Measurements from ENCODE around the gene CYBC1.

Gene CYBC1

GRCh38 chr17:82438401-82439193 lies 12.0 kb downstream of the CYBC1 start:
- no peaks in the 10 kb centered on the region for H3K9me3 ChIP-seq (ENCODE audit: insufficient read depth, low read depth, low read length)
- no CpG with 5 or more reads among the region's 26 CpGs for WGBS (ENCODE audit: extremely low coverage, insufficient coverage, insufficient read length)
- H3K36me3 ChIP-seq (ENCODE audit: control insufficient read depth in 1 of 2, insufficient read depth in 2 of 2, low read length in 2 of 2) = peaks cover 21 to 26% of the 10 kb centered on the region in 2 experiments
- peaks cover 5% of the 10 kb centered on the region in 2 experiments for H3K4me1 ChIP-seq (ENCODE audit: control insufficient read depth in 1 of 2, insufficient read depth in 2 of 2, low read length in 2 of 2)
- no peaks in the 10 kb centered on the region for H3K79me1 ChIP-seq (ENCODE audit: low read length)
- H3K9ac ChIP-seq (ENCODE audit: low read length) = no peak overlapping the region
- H2AFZ ChIP-seq (ENCODE audit: insufficient read depth, low read length, poor library complexity) = no peak overlapping the region
- no peak overlapping the region for H2BK12ac ChIP-seq (ENCODE audit: low read length)
- no peak overlapping the region for H3K18ac ChIP-seq (ENCODE audit: low read length)
- no peak overlapping the region for H4K91ac ChIP-seq (ENCODE audit: low read depth, low read length)
- H3K4ac ChIP-seq (ENCODE audit: low read depth, low read length) = no peak overlapping the region
- no peak overlapping the region for H3K4me3 ChIP-seq (ENCODE audit: low read depth, low read length)
- no peaks in the 10 kb centered on the region for H3K79me2 ChIP-seq (ENCODE audit: control insufficient read depth, insufficient read depth, low read length, poor library complexity)
- no peak overlapping the region for H4K8ac ChIP-seq (ENCODE audit: low read depth, low read length)
- no peak overlapping the region for H3K14ac ChIP-seq (ENCODE audit: low read length)
- H2BK5ac ChIP-seq (ENCODE audit: low read depth, low read length, poor library complexity) = no peak overlapping the region
- no peak overlapping the region for H2AK5ac ChIP-seq (ENCODE audit: low read length)
- H4K12ac ChIP-seq (ENCODE audit: low read depth, low read length) = no peak overlapping the region
- no peaks in the 10 kb centered on the region for H3K27me3 ChIP-seq (ENCODE audit: insufficient read depth, low read length)
- H2BK120ac ChIP-seq (ENCODE audit: insufficient read depth, low read length, poor library complexity) = no peak overlapping the region
- H3K23ac ChIP-seq (ENCODE audit: low read length) = no peak overlapping the region
- H3K4me2 ChIP-seq (ENCODE audit: low read length) = no peak overlapping the region
- no peak overlapping the region for H3K27ac ChIP-seq (ENCODE audit: low read depth, low read length)
- DNase-seq = no peak

GRCh38 chr17:82437325-82437668 lies 13.3 kb downstream of the CYBC1 start:
- Histone ChIP-seq H3K79me1 (ENCODE audit: low read length) (no peaks in the 10 kb centered on the region), H3K4me3 (ENCODE audit: low read depth, low read length) (no peak overlapping the region), H3K4ac (ENCODE audit: low read depth, low read length) (no peak overlapping the region), H3K9ac (ENCODE audit: low read length) (no peak overlapping the region), H3K9me3 (ENCODE audit: insufficient read depth, low read depth, low read length) (no peaks in the 10 kb centered on the region), H3K18ac (ENCODE audit: low read length) (no peak overlapping the region), H3K4me2 (ENCODE audit: low read length) (no peak overlapping the region), H2BK5ac (ENCODE audit: low read depth, low read length, poor library complexity) (no peak overlapping the region), H2AK5ac (ENCODE audit: low read length) (no peak overlapping the region), H4K91ac (ENCODE audit: low read depth, low read length) (no peak overlapping the region), H4K12ac (ENCODE audit: low read depth, low read length) (no peak overlapping the region), H2BK12ac (ENCODE audit: low read length) (no peak overlapping the region), H2AFZ (ENCODE audit: insufficient read depth, low read length, poor library complexity) (no peak overlapping the region), H3K23ac (ENCODE audit: low read length) (no peak overlapping the region), H3K36me3 (ENCODE audit: control insufficient read depth in 1 of 2, insufficient read depth in 2 of 2, low read length in 2 of 2) (peaks cover 8 to 14% of the 10 kb centered on the region in 2 experiments), H3K79me2 (ENCODE audit: control insufficient read depth, insufficient read depth, low read length, poor library complexity) (no peaks in the 10 kb centered on the region), H3K4me1 (ENCODE audit: control insufficient read depth in 1 of 2, insufficient read depth in 2 of 2, low read length in 2 of 2) (peaks cover 5% of the 10 kb centered on the region in 2 experiments), H2BK120ac (ENCODE audit: insufficient read depth, low read length, poor library complexity) (no peak overlapping the region), H3K27me3 (ENCODE audit: insufficient read depth, low read length) (no peaks in the 10 kb centered on the region), H3K14ac (ENCODE audit: low read length) (no peak overlapping the region), H4K8ac (ENCODE audit: low read depth, low read length) (no peak overlapping the region), H3K27ac (ENCODE audit: low read depth, low read length) (no peak overlapping the region)
- no peak for DNase-seq
- no CpG with 5 or more reads among the region's 18 CpGs for WGBS (ENCODE audit: extremely low coverage, insufficient coverage, insufficient read length)

GRCh38 chr17:82436601-82437324 lies 13.8 kb downstream of the CYBC1 start:
- Histone ChIP-seq H4K8ac (ENCODE audit: low read depth, low read length) (no peak overlapping the region), H3K79me1 (ENCODE audit: low read length) (no peaks in the 10 kb centered on the region), H3K4me1 (ENCODE audit: control insufficient read depth in 1 of 2, insufficient read depth in 2 of 2, low read length in 2 of 2) (peaks cover 5% of the 10 kb centered on the region in 2 experiments), H2BK120ac (ENCODE audit: insufficient read depth, low read length, poor library complexity) (no peak overlapping the region), H3K79me2 (ENCODE audit: control insufficient read depth, insufficient read depth, low read length, poor library complexity) (no peaks in the 10 kb centered on the region), H4K12ac (ENCODE audit: low read depth, low read length) (no peak overlapping the region), H3K18ac (ENCODE audit: low read length) (no peak overlapping the region), H4K91ac (ENCODE audit: low read depth, low read length) (no peak overlapping the region), H2BK5ac (ENCODE audit: low read depth, low read length, poor library complexity) (no peak overlapping the region), H3K36me3 (ENCODE audit: control insufficient read depth in 1 of 2, insufficient read depth in 2 of 2, low read length in 2 of 2) (peaks cover 6 to 9% of the 10 kb centered on the region in 2 experiments), H3K9me3 (ENCODE audit: insufficient read depth, low read depth, low read length) (peaks cover 3% of the 10 kb centered on the region), H3K4ac (ENCODE audit: low read depth, low read length) (no peak overlapping the region), H3K9ac (ENCODE audit: low read length) (no peak overlapping the region), H3K23ac (ENCODE audit: low read length) (no peak overlapping the region), H2BK12ac (ENCODE audit: low read length) (no peak overlapping the region), H2AFZ (ENCODE audit: insufficient read depth, low read length, poor library complexity) (no peak overlapping the region), H3K27ac (ENCODE audit: low read depth, low read length) (no peak overlapping the region), H2AK5ac (ENCODE audit: low read length) (no peak overlapping the region), H3K4me2 (ENCODE audit: low read length) (no peak overlapping the region), H3K14ac (ENCODE audit: low read length) (no peak overlapping the region), H3K4me3 (ENCODE audit: low read depth, low read length) (no peak overlapping the region), H3K27me3 (ENCODE audit: insufficient read depth, low read length) (no peaks in the 10 kb centered on the region)
- no peak for DNase-seq
- WGBS (ENCODE audit: extremely low coverage, insufficient coverage, insufficient read length) = no CpG with 5 or more reads among the region's 36 CpGs

GRCh38 chr17:82435601-82436583 lies 14.7 kb downstream of the CYBC1 start:
- Histone ChIP-seq H3K18ac (ENCODE audit: low read length) (no peak overlapping the region), H2BK5ac (ENCODE audit: low read depth, low read length, poor library complexity) (no peak overlapping the region), H3K4me3 (ENCODE audit: low read depth, low read length) (no peak overlapping the region), H3K27ac (ENCODE audit: low read depth, low read length) (no peak overlapping the region), H3K36me3 (ENCODE audit: control insufficient read depth in 1 of 2, insufficient read depth in 2 of 2, low read length in 2 of 2) (peaks cover 6 to 7% of the 10 kb centered on the region in 2 experiments), H3K27me3 (ENCODE audit: insufficient read depth, low read length) (no peaks in the 10 kb centered on the region), H3K79me2 (ENCODE audit: control insufficient read depth, insufficient read depth, low read length, poor library complexity) (no peaks in the 10 kb centered on the region), H2AFZ (ENCODE audit: insufficient read depth, low read length, poor library complexity) (no peak overlapping the region), H3K79me1 (ENCODE audit: low read length) (no peaks in the 10 kb centered on the region), H3K4ac (ENCODE audit: low read depth, low read length) (no peak overlapping the region), H3K9ac (ENCODE audit: low read length) (no peak overlapping the region), H4K8ac (ENCODE audit: low read depth, low read length) (no peak overlapping the region), H2BK12ac (ENCODE audit: low read length) (no peak overlapping the region), H4K12ac (ENCODE audit: low read depth, low read length) (no peak overlapping the region), H3K4me2 (ENCODE audit: low read length) (no peak overlapping the region), H3K23ac (ENCODE audit: low read length) (no peak overlapping the region), H4K91ac (ENCODE audit: low read depth, low read length) (no peak overlapping the region), H3K9me3 (ENCODE audit: insufficient read depth, low read depth, low read length) (peaks cover 3% of the 10 kb centered on the region), H3K14ac (ENCODE audit: low read length) (no peak overlapping the region), H2BK120ac (ENCODE audit: insufficient read depth, low read length, poor library complexity) (no peak overlapping the region), H2AK5ac (ENCODE audit: low read length) (peak overlapping the region; percentile 3), H3K4me1 (ENCODE audit: control insufficient read depth in 1 of 2, insufficient read depth in 2 of 2, low read length in 2 of 2) (peaks cover 5% of the 10 kb centered on the region in 2 experiments)
- no peak for DNase-seq
- WGBS (ENCODE audit: extremely low coverage, insufficient coverage, insufficient read length) = no CpG with 5 or more reads among the region's 43 CpGs
